T1000 (cell line): ENCODE measurements around the gene TRAF5.
"Not testable (repeated sequence)": the region's sequence is repeated elsewhere in the genome, so short reads cannot be mapped to it uniquely, and the experiment has no call there.

Experiments
- DNase-seq: peaks from one replicate; lab custom pipeline; 2025; ENCODE audit warnings: mixed read lengths; lab: John Stamatoyannopoulos, UW

Gene TRAF5

DNA sequence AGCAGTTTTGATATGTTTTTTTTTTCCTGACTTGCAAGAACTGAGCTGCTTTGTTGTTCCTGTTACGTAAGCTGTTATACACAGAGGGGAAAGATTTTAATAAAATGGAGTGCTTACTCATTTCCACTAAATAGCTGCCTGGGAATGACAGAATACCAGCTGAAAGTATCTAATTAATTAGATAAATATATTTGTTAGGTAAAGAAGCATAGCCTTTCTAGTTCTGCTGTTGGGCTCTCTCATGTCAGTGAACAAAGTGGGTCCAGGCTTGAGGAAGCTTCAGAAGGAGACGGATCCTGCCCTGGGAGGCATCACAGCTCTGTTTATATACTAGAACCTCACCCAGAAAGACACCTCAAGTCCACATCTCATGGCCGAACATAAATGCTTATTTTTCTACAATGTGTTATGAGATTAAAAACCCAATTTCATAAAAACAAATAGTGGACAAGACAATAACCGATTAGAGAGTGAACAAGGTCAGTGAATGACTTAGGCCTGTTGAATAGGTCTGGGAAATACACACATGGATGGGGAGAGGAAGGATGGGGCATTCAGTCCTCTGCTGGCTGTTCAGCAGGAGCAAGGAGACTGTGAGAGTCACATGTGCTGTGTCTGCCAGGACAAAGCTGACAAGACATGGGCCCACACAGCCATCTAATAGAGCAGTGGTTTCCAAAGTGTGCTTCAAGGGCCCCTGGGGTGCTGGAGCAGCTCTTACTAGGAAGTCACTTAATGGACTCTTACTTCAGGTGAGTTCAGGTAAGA lies 20.6 kb downstream of the TRAF5 start:
- DNase-seq: no peak

- no peak for DNase-seq
Measured at GRCh38 chr1:211348547-211348946, 21.9 kb downstream of the TRAF5 start.

GRCh38 chr1:211349741-211350140 lies 23.1 kb downstream of the TRAF5 start:
- DNase-seq: no peak

GRCh38 chr1:211352055-211352454 lies 25.4 kb downstream of the TRAF5 start:
- not testable (repeated sequence) for DNase-seq

DNA sequence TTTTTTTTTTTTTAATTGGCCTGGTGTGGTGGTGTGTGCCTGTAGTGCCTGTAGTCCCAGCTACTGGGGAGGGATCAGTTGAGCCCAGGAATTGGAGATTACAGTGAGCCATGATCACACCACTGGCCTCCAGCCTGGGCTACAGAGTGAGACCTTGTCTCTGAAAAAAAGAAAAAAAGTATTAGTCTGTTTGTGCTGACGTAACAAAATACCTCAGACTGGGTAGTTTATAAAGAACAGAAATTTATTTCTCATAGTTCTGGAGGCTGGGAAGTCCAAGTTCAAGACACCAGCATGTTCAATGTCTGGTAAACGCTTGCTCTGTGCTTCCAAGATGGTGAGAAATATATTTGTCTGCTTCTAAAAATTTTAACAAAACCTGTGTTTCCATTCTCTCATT lies 25.8 kb downstream of the TRAF5 start:
- no peak for DNase-seq

DNA sequence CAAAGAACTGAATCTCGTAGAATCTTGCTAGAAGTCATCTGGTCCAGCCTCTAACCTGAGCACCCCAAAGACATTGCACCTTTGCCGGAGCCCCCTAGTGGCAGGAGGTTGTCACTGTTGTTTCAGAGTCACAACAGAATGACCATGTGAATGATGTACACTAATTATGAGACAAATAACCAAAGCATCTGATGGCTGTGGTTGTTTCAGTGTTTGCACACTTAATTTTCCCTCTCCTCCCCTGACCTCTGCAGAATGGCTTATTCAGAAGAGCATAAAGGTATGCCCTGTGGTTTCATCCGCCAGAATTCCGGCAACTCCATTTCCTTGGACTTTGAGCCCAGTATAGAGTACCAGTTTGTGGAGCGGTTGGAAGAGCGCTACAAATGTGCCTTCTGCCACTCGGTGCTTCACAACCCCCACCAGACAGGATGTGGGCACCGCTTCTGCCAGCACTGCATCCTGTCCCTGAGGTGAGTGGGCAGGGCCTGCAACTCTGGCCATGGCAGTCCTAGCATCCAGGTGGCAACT lies 26.4 kb downstream of the TRAF5 start:
- no peak for DNase-seq

- no peak for DNase-seq
Measured at GRCh38 chr1:211353562-211354212, 27.1 kb downstream of the TRAF5 start.

DNA sequence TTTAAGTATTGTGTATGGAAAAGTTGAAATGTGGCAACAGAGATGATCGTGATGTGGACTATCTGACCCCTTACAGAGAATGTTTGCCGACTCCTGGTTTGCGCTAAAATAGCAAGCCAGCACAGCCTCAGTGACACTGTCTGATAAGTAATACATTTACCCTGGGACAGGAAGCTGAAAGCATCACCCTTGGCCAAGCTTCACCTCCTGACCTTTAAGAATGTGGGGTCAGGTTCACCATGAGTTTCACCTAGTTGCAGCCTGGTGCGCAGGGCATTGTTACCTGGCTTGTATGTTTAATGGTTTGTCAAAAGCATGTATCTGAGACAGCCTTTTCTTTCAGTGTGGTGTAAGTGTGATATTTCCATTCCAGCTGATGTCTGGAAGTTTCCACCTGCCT lies 29.2 kb downstream of the TRAF5 start:
- no peak for DNase-seq

GRCh38 chr1:211356723-211357407 lies 30.2 kb downstream of the TRAF5 start:
- no peak for DNase-seq

GRCh38 chr1:211358685-211359084 lies 32.1 kb downstream of the TRAF5 start:
- DNase-seq: no peak

DNA sequence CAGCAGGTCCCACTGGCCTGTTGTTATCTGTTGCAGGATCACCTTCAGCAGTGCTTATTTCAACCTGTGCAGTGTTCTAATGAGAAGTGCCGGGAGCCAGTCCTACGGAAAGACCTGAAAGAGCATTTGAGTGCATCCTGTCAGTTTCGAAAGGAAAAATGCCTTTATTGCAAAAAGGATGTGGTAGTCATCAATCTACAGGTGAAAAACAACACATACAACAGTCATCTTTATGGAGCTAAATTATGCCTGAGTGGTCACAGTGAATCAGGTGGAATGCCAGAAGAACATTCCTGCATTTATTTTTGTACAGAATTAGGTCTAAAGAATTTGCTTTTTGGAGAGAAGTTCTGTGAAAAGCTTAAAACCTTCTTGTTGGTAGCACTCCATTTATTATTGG lies 33.2 kb downstream of the TRAF5 start:
- no peak for DNase-seq

- DNase-seq: no peak
Measured at GRCh38 chr1:211361202-211361601, 34.6 kb downstream of the TRAF5 start.

- no peak for DNase-seq
Measured at GRCh38 chr1:211369640-211370039, 43.0 kb downstream of the TRAF5 start.

- DNase-seq: no peak
Measured at GRCh38 chr1:211370669-211371068, 44.0 kb downstream of the TRAF5 start.

- no peak for DNase-seq
Measured at GRCh38 chr1:211371406-211372105, 44.9 kb downstream of the TRAF5 start.

- DNase-seq: no peak
Measured at GRCh38 chr1:211372463-211372862, 45.8 kb downstream of the TRAF5 start.

GRCh38 chr1:211375146-211375818 lies 48.6 kb downstream of the TRAF5 start:
- no peak for DNase-seq

DNA sequence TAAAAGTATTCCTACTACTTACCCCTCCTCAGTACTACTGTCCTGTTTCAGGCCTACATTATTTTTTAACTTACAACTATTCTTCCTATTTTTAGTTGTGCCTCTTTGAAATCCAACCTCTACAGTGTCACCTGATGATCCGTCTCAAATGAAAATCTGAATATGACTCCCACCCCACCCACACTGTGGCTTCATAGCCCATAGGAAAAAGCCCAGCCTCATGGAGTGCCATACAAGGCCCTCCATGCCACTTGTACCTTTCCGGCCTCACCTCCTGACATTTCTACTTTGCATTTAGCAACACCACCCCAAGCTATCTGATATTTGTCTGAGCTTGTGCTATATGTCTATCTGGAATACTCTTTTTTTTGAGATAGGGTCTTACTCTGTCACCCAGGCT lies 49.3 kb downstream of the TRAF5 start:
- no peak for DNase-seq

GRCh38 chr1:211376807-211377470 lies 50.3 kb downstream of the TRAF5 start:
- no peak for DNase-seq

DNA sequence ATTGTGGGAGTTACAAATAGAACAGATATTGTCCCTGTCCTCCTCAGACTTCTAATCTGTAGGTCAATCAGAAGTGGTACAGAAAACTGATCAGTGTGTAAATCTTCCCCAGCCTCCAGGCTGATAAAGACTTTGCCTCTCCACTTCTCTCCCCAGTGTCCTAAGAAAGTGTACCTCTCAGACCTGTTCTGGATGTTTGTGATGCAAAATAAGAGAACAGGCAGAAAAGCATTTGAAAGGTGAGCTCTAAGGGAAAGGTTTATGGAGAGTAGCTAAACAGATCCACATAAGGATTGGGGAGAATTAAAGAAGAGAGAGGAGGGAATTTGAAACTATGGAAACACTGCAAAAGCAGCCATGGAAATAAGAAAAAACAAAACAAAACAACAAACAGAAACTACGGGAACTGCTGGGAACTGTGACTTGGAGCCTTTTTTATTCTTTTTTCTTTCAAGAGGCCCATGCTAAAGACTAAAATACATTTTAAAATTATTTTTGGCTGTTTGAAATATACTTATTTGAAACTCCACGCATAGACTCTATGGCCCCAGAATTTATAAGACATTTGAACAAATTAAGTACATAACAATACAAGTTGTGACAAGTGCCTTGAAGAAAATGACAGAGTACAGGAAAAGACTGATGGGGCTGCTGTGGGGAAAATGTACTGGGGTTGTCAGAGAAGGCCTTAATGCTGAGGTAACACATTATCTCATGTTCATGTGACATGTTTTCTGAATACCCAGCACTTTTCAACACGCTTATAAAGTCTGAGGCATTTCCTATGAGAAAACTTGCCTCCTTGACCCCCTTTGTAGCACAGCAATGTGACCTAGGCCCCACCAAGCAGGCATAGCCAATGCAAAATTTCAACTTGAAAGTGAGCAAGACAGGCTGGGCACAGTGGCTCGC lies 51.2 kb downstream of the TRAF5 start:
- DNase-seq: no peak
